Osteocyte (in vitro differentiated cells): ENCODE results near the gene ZMYND11. TPM values are rescaled to one million over a fixed set of nuclear protein-coding genes. Genes with fewer than 3 reads are reported as not detected.
A peak's percentile ranks its signal among the peaks of the same experiment; 100 is the strongest.

ENCODE experiments used
- DNase-seq: peaks from one replicate; pipeline ENCODE4 v3.0.0; 2021; ENCODE audit warnings: mixed read lengths; ENCODE audit not compliant: unreplicated experiment; ENCODE audit errors: extremely low spot score
- H3K27ac Mint-ChIP-seq: one replicate; pipeline ENCODE4 v1.8.0; 2021; ENCODE audit warnings: mild to moderate bottlenecking, mixed read lengths; ENCODE audit not compliant: unreplicated experiment
- H3K27me3 Mint-ChIP-seq: one replicate; pipeline ENCODE4 v1.8.0; 2021; ENCODE audit warnings: mixed read lengths; ENCODE audit not compliant: unreplicated experiment
- H3K36me3 Mint-ChIP-seq: one replicate; pipeline ENCODE4 v1.8.0; 2021; ENCODE audit warnings: mixed read lengths; ENCODE audit not compliant: unreplicated experiment
- H3K4me1 Mint-ChIP-seq: one replicate; pipeline ENCODE4 v1.8.0; 2021; ENCODE audit warnings: mixed read lengths; ENCODE audit not compliant: unreplicated experiment
- H3K4me3 Mint-ChIP-seq: one replicate; pipeline ENCODE4 v1.8.0; 2021; ENCODE audit warnings: mild to moderate bottlenecking, moderate library complexity, mixed read lengths; ENCODE audit not compliant: unreplicated experiment
- H3K9me3 Mint-ChIP-seq: one replicate; pipeline ENCODE4 v1.8.0; 2021; ENCODE audit warnings: mixed read lengths; ENCODE audit not compliant: unreplicated experiment
- total RNA-seq: library from RNA; stranded (reverse); gene quantifications from 2 replicates; pipeline ENCODE4 v1.2.1, GENCODE V29; 2021
- TF ChIP-seq, protein P1 (sequence below): fragments of 200-600 bp; sonication (generic); IDR thresholded peaks from 2 replicates; pipeline ENCODE4 v1.5.0; 2021; ENCODE audit warnings: antibody characterized with exemption, mild to moderate bottlenecking, moderate library complexity

The ZMYND11 gene
- total RNA-seq, 1 donor from 2014 or later: 87.8 TPM

GRCh38 chr10:167383-167782 lies 32.1 kb downstream of the ZMYND11 start:
- no peak for DNase-seq
- Mint-ChIP-seq H3K4me1 (peaks cover 6% of the 10 kb centered on the region), H3K36me3 (peaks cover 5% of the 10 kb centered on the region), H3K9me3 (peaks cover 14% of the 10 kb centered on the region), H3K4me3 (no peak overlapping the region), H3K27me3 (no peaks in the 10 kb centered on the region), H3K27ac (no peak overlapping the region)
- TF ChIP-seq, protein P1, sequence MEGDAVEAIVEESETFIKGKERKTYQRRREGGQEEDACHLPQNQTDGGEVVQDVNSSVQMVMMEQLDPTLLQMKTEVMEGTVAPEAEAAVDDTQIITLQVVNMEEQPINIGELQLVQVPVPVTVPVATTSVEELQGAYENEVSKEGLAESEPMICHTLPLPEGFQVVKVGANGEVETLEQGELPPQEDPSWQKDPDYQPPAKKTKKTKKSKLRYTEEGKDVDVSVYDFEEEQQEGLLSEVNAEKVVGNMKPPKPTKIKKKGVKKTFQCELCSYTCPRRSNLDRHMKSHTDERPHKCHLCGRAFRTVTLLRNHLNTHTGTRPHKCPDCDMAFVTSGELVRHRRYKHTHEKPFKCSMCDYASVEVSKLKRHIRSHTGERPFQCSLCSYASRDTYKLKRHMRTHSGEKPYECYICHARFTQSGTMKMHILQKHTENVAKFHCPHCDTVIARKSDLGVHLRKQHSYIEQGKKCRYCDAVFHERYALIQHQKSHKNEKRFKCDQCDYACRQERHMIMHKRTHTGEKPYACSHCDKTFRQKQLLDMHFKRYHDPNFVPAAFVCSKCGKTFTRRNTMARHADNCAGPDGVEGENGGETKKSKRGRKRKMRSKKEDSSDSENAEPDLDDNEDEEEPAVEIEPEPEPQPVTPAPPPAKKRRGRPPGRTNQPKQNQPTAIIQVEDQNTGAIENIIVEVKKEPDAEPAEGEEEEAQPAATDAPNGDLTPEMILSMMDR: no peak

DNA sequence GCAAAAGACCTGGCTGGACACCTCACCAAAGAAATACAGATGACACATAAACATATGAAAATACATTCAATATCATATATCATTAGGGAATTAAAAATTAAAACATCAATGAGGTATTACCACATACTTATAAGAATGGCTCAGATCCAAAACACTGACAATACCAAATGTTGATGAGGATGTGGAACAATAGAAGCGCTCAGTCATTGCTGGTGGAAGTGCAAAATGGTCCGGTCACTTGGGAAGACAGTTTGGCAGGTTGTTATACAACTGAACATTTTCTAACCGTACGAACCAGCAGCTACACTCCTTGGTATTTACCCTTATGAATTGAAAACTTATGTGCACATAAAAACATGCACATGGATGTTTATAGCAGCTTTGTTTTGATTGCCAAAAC lies 38.5 kb downstream of the ZMYND11 start:
- no peak for DNase-seq
- peaks cover 2% of the 10 kb centered on the region for H3K36me3 Mint-ChIP-seq

DNA sequence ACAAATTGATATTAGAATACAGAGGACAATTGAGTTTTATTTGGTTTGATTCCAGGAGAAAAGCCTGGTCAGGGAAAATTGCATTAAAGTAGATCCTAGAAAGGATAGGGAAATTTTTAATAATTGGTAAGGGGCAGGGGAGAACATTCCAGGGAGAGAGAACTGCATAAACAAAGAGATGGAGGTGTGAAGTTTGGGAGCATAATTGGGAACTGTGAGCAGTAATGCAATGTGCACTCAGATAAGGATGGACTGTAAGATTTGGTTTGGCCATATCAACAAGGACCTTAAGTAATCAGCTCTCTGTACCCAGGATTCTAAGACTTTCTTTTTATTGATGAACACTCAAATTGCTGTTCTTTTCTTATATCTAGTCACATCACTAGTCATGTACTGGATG lies 41.4 kb downstream of the ZMYND11 start:
- DNase-seq: no peak
- H3K9me3 Mint-ChIP-seq: no peaks in the 10 kb centered on the region
- no peaks in the 10 kb centered on the region for H3K27me3 Mint-ChIP-seq
- TF ChIP-seq, protein P1: no peak
- no peak overlapping the region for H3K27ac Mint-ChIP-seq
- H3K36me3 Mint-ChIP-seq: peaks cover 9% of the 10 kb centered on the region
- H3K4me3 Mint-ChIP-seq: no peak overlapping the region
- peaks cover 3% of the 10 kb centered on the region for H3K4me1 Mint-ChIP-seq

More for the DNA sequence above, 38.5 kb downstream of the ZMYND11 start:
- Mint-ChIP-seq H3K27me3 (no peaks in the 10 kb centered on the region), H3K9me3 (peaks cover 7% of the 10 kb centered on the region), H3K27ac (no peak overlapping the region), H3K4me3 (no peak overlapping the region), H3K4me1 (peaks cover 3% of the 10 kb centered on the region)
- TF ChIP-seq, protein P1: no peak

DNA sequence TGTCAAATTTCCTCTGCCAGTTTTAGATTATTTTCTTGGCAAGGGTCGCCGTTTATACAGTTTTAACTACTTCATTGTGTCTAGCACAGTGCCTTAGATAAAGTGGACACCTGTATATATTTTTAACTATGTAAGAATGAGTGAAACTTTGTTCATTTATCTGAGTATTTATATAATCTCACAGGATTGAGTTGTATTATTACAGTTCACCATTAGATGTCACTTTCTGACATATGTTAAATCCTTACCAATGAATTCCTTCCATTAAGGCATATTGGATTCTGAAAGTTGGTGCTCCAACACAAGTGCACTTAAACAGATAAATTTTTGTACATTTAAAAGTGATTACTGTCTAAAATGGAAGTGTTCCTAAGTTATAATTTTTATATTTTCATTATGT lies 43.0 kb downstream of the ZMYND11 start:
- H3K4me1 Mint-ChIP-seq: peaks cover 13% of the 10 kb centered on the region
- no peak overlapping the region for H3K4me3 Mint-ChIP-seq
- no peaks in the 10 kb centered on the region for H3K9me3 Mint-ChIP-seq
- no peak for DNase-seq
- TF ChIP-seq, protein P1: peak; percentile 56
- H3K27me3 Mint-ChIP-seq: no peaks in the 10 kb centered on the region
- H3K36me3 Mint-ChIP-seq: peaks cover 12% of the 10 kb centered on the region
- no peak overlapping the region for H3K27ac Mint-ChIP-seq

- no peak overlapping the region for H3K27ac Mint-ChIP-seq
- peaks cover 17% of the 10 kb centered on the region for H3K36me3 Mint-ChIP-seq
- no peak overlapping the region for H3K4me3 Mint-ChIP-seq
- peaks cover 4% of the 10 kb centered on the region for H3K9me3 Mint-ChIP-seq
- H3K27me3 Mint-ChIP-seq: no peaks in the 10 kb centered on the region
- DNase-seq: no peak
- TF ChIP-seq, protein P1: no peak
- H3K4me1 Mint-ChIP-seq: peaks cover 13% of the 10 kb centered on the region
Measured at GRCh38 chr10:178723-179122, 43.5 kb downstream of the ZMYND11 start.
